K562 (cell line): ENCODE measurements around the gene LTBP1. TPM values are rescaled to one million over a fixed set of nuclear protein-coding genes. Genes with fewer than 3 reads are reported as not detected.

Experiments
- ATAC-seq: fragments of 200-7000 bp; cut with Tn5 transposase; 3 replicates; pipeline ENCODE4 v1.9.1; 2020; ENCODE audit warnings: moderate library complexity
- BruUV-seq: library from RNA; stranded (reverse); fragments of 400-500 nt; replicated peaks from 2 replicates; lab custom pipeline; 2021; lab: Mats Ljungman, UMichigan
- CTCF ChIA-PET: fragments of 300-600 bp; formaldehyde crosslinking; extraction: SDS; loops from one replicate; lab custom pipeline; 2021; ENCODE audit warnings: low intra/inter-chr PET ratio; lab: Yijun Ruan, JAX
- POLR2A ChIA-PET: fragments of 300-600, 350-650 bp; sonication (Branson Sonifier 250); formaldehyde crosslinking; extraction: SDS; loops from one replicate; lab custom pipeline; 2021; ENCODE audit warnings: antibody characterized with exemption, inconsistent platforms; lab: Yijun Ruan, JAX
- DNase-seq, 4 experiments: peaks; one replicate each; pipeline versions ENCODE4 v3.0.0 to v3.0.0-alpha.2; 2011 to 2018; ENCODE audit warnings: low spot score in 3 of 4, mixed read lengths in 3 of 4; ENCODE audit errors: extremely low read depth in 1 of 4
- FAIRE-seq: peaks from 2 replicates; lab custom pipeline; 2011; peaks lifted over from hg19 to GRCh38; lab: Jason Lieb, UNC
- H2AFZ ChIP-seq: 2 replicates; pipeline ENCODE4 v1.6.0; 2011; ENCODE audit warnings: low read depth, low read length, control low read depth, inconsistent platforms
- H3K27ac ChIP-seq: fragments of 200-600 bp; 3 replicates; pipeline ENCODE4 v1.8.0; 2011; ENCODE audit warnings: low read depth, mild to moderate bottlenecking, control low read depth, inconsistent platforms, low read length, moderate library complexity, mixed read lengths; ENCODE audit errors: extremely low read depth
- H3K27me3 ChIP-seq, 2 experiments: fragments of 300-600 bp in 1 of 2; 2 replicates in 1 of 2; 3 replicates in 1 of 2; pipeline versions ENCODE4 v1.6.0 to v1.8.0; 2011; ENCODE audit warnings: inconsistent platforms in 2 of 2, low read length in 2 of 2, mild to moderate bottlenecking in 1 of 2, mixed read lengths in 1 of 2, moderate library complexity in 1 of 2; ENCODE audit not compliant: control insufficient read depth in 2 of 2, insufficient read depth in 2 of 2
- H3K36me3 ChIP-seq: fragments of 300-600 bp; 3 replicates; pipeline ENCODE4 v1.8.0; 2011; ENCODE audit warnings: mild to moderate bottlenecking, low read length, inconsistent platforms; ENCODE audit not compliant: control insufficient read depth, insufficient read depth
- H3K4me1 ChIP-seq, 2 experiments: fragments of 200-600 bp in 1 of 2; replicated peaks in 1 of 2; 2 replicates in 1 of 2; 3 replicates in 1 of 2; pipeline versions ENCODE4 v1.5.1 to v1.8.0; 2011; ENCODE audit warnings: inconsistent platforms in 2 of 2, low read length in 2 of 2, mild to moderate bottlenecking in 1 of 2, mixed read lengths in 1 of 2, moderate library complexity in 1 of 2; ENCODE audit not compliant: control insufficient read depth in 2 of 2, insufficient read depth in 2 of 2
- H3K4me2 ChIP-seq: 2 replicates; pipeline ENCODE4 v1.6.1; 2011; ENCODE audit warnings: low read length, control low read depth, inconsistent platforms, mixed read lengths; ENCODE audit not compliant: insufficient read depth
- H3K4me3 ChIP-seq: fragments of 200-600 bp; sonication (generic), shearing (Covaris generic); 2 replicates; pipeline ENCODE4 v1.5.1; 2016; ENCODE audit warnings: control low read depth, inconsistent platforms
- H3K79me2 ChIP-seq: fragments of 200-600 bp; 3 replicates; pipeline ENCODE4 v1.8.0; 2011; ENCODE audit warnings: low read length, inconsistent platforms; ENCODE audit not compliant: control insufficient read depth, insufficient read depth
- H3K9ac ChIP-seq, 2 experiments: 2 replicates each; pipeline versions ENCODE4 v1.6.0 to v1.6.1; 2011; ENCODE audit warnings: low read depth in 2 of 2, low read length in 2 of 2, control low read depth in 1 of 2, inconsistent platforms in 1 of 2, mild to moderate bottlenecking in 1 of 2, mixed read lengths in 1 of 2; ENCODE audit not compliant: insufficient read depth in 1 of 2
- H3K9me1 ChIP-seq: one replicate; pipeline ENCODE4 v1.6.0; 2011; ENCODE audit warnings: inconsistent platforms, mild to moderate bottlenecking, low read length, moderate library complexity; ENCODE audit not compliant: control insufficient read depth, insufficient read depth
- H3K9me3 ChIP-seq: replicated peaks from 2 replicates; pipeline ENCODE4 v1.5.1; 2011; ENCODE audit warnings: low read depth, low read length, inconsistent platforms; ENCODE audit not compliant: control insufficient read depth, insufficient read depth
- H4K20me1 ChIP-seq: replicated peaks from 2 replicates; pipeline ENCODE4 v1.6.1; 2011; ENCODE audit warnings: low read length, inconsistent platforms, mixed read lengths; ENCODE audit not compliant: control insufficient read depth, insufficient read depth
- ELF2 ChIP-seq: fragments of 250-450 bp; sonication (Bioruptor Pico); IDR thresholded peaks from 2 replicates; pipeline ENCODE4 v1.5.0; 2021; ENCODE audit warnings: mild to moderate bottlenecking
- GTF2E2 ChIP-seq: fragments of 200-800 bp; sonication (Bioruptor generic); IDR thresholded peaks from 2 replicates; pipeline ENCODE4 v1.6.1; 2016; ENCODE audit warnings: missing genetic modification characterization, missing compliant biosample characterization
- ILK ChIP-seq: fragments of 450-650 bp; IDR thresholded peaks from 2 replicates; pipeline ENCODE4 v1.6.1; 2016; ENCODE audit warnings: missing genetic modification characterization, low read depth, mild to moderate bottlenecking, missing compliant biosample characterization, moderate library complexity, borderline replicate concordance
- KLF1 ChIP-seq: fragments of 450-650 bp; IDR thresholded peaks from 2 replicates; pipeline ENCODE4 v1.6.1; 2016; ENCODE audit warnings: missing genetic modification characterization, missing compliant biosample characterization
- MXD1 ChIP-seq: fragments of 250-450 bp; sonication (Bioruptor Pico); IDR thresholded peaks from 2 replicates; pipeline ENCODE4 v1.8.0; 2021; ENCODE audit warnings: borderline replicate concordance, mild to moderate bottlenecking, moderate library complexity; ENCODE audit not compliant: poor library complexity, severe bottlenecking
- SMARCA4 ChIP-seq: fragments of 450-650 bp; IDR thresholded peaks from 2 replicates; pipeline ENCODE4 v1.6.1; 2016
- ZBTB33 ChIP-seq: sonication (generic); formaldehyde crosslinking; IDR thresholded peaks from 2 replicates; pipeline ENCODE4 v1.8.1; 2023; ENCODE audit warnings: mild to moderate bottlenecking, missing genetic modification reagents
- ZNF121 ChIP-seq: sonication (generic); formaldehyde crosslinking; conservative IDR thresholded peaks from 2 replicates; pipeline ENCODE4 v1.8.0; 2022; ENCODE audit warnings: missing genetic modification reagents
- ZNF384 ChIP-seq: IDR thresholded peaks from 2 replicates; pipeline ENCODE4 v1.6.1; 2012; ENCODE audit warnings: low read depth, low read length, improper control_type of control experiment
- ZNF586 ChIP-seq: fragments of 450-650 bp; formaldehyde crosslinking; conservative IDR thresholded peaks from 2 replicates; pipeline ENCODE4 v1.4.0; 2020; ENCODE audit warnings: mild to moderate bottlenecking, moderate library complexity
- ZNF644 ChIP-seq: fragments of 200-800 bp; sonication (Bioruptor generic); IDR thresholded peaks from 2 replicates; pipeline ENCODE4 v1.6.1; 2016; ENCODE audit warnings: low read depth, missing genetic modification characterization, missing compliant biosample characterization
- WGBS: fragments of 100-300 bp; shearing (Covaris generic); methylation state at CpG from one replicate; pipeline ENCODE4 v1.1.6; 2016; ENCODE audit warnings: low coverage, mixed read lengths; ENCODE audit not compliant: insufficient coverage; ENCODE audit errors: missing lambda C conversion rate; 5-methylcytosine and 5-hydroxymethylcytosine counted together
- in situ Hi-C: fragments of 300-500 bp; cut with MboI; formaldehyde crosslinking; loops from 4 replicates; pipeline ENCODE4 v1.15.0; 2018; ENCODE audit warnings: inconsistent platforms, mixed read lengths
- intact Hi-C: fragments of 100-400 bp; cut with micrococcal nuclease; formaldehyde crosslinking; loops from 2 replicates; pipeline ENCODE4 v1.14.2; 2022
- polyA plus RNA-seq, 8 experiments: library from polyadenylated mRNA; depleted of rRNA in 4 of 8; stranded (reverse) in 5 of 8; unstranded in 3 of 8; fragments of >200 nt; fragmentation: Nextera tagmentation in 2 of 8; fragmentation: Illumina TruSeq in 1 of 8; extraction: Ambion mirVana in 2 of 8; extraction: Trizol in 1 of 8; gene quantifications; 2 replicates each; pipeline versions ENCODE4 v1.2.1 to v1.2.3, GENCODE V29; 2011 to 2014; ENCODE audit warnings: inconsistent platforms in 1 of 8, missing spikeins in 1 of 8
- total RNA-seq, 7 experiments: library from RNA; depleted of rRNA in 6 of 7; stranded (reverse); fragments of >200 nt in 6 of 7; fragmentation: Illumina TruSeq in 2 of 7; extraction: Trizol in 2 of 7; gene quantifications; 2 replicates each; pipeline versions ENCODE4 v1.2.1 to v1.2.3, GENCODE V29; 2011 to 2021; ENCODE audit warnings: low replicate concordance in 1 of 7
- TF ChIP-seq, protein P1 (sequence below), 2 experiments: fragments of 450-650 bp in 1 of 2; sonication (generic) in 1 of 2; formaldehyde crosslinking in 1 of 2; IDR thresholded peaks; 2 replicates each; pipeline versions ENCODE4 v1.7.1 to v1.9.0; 2016 to 2022; ENCODE audit warnings: inconsistent platforms in 1 of 2, mild to moderate bottlenecking in 1 of 2, missing genetic modification reagents in 1 of 2

Gene LTBP1
- total and polyA plus RNA-seq, 9 of the 15 experiments (the other 6 are each of a cell fraction or from before 2014, with no cell fraction given): 3.6 to 16.4 (median 8.5) TPM

GRCh38 chr2:33430077-33430476 lies 483.3 kb downstream of the LTBP1 start:
- Histone ChIP-seq H3K36me3 (no peaks in the 10 kb centered on the region), H3K4me2 (no peak overlapping the region), H4K20me1 (no peaks in the 10 kb centered on the region), H3K4me1 (peaks cover 0 to 3% of the 10 kb centered on the region in 2 experiments; a peak in 1 of 5 replicates), H3K27ac (no peak overlapping the region), H2AFZ (peak overlapping the region; percentile 14; the same call in 1 of the 2 replicates), H3K79me2 (no peaks in the 10 kb centered on the region), H3K27me3 (no peaks in the 10 kb centered on the region), H3K9ac (no peak overlapping the region), H3K9me1 (no peaks in the 10 kb centered on the region), H3K4me3 (no peak overlapping the region), H3K9me3 (no peaks in the 10 kb centered on the region)
- ATAC-seq (no peak), FAIRE-seq (no peak), DNase-seq (no peak)
- ChIA-PET POLR2A (no interaction called here), CTCF (no interaction called here)
- intact Hi-C loops: no loop called here
- BruUV-seq: no TSS peak
- in situ Hi-C loops: no loop called here
- WGBS: 7% methylated on average over 3 of the region's 3 CpGs
- TF ChIP-seq ILK (tag) (no peak), ELF2 (no peak), ZNF644 (tag) (no peak), ZNF586 (no peak), SMARCA4 (no peak), MXD1 (CRISPR knock-in tag) (no peak), ZBTB33 (CRISPR knock-in tag) (no peak), KLF1 (tag) (no peak), ZNF121 (CRISPR knock-in tag) (no peak), ZNF384 (no peak), GTF2E2 (tag) (no peak)
- TF ChIP-seq, protein P1, sequence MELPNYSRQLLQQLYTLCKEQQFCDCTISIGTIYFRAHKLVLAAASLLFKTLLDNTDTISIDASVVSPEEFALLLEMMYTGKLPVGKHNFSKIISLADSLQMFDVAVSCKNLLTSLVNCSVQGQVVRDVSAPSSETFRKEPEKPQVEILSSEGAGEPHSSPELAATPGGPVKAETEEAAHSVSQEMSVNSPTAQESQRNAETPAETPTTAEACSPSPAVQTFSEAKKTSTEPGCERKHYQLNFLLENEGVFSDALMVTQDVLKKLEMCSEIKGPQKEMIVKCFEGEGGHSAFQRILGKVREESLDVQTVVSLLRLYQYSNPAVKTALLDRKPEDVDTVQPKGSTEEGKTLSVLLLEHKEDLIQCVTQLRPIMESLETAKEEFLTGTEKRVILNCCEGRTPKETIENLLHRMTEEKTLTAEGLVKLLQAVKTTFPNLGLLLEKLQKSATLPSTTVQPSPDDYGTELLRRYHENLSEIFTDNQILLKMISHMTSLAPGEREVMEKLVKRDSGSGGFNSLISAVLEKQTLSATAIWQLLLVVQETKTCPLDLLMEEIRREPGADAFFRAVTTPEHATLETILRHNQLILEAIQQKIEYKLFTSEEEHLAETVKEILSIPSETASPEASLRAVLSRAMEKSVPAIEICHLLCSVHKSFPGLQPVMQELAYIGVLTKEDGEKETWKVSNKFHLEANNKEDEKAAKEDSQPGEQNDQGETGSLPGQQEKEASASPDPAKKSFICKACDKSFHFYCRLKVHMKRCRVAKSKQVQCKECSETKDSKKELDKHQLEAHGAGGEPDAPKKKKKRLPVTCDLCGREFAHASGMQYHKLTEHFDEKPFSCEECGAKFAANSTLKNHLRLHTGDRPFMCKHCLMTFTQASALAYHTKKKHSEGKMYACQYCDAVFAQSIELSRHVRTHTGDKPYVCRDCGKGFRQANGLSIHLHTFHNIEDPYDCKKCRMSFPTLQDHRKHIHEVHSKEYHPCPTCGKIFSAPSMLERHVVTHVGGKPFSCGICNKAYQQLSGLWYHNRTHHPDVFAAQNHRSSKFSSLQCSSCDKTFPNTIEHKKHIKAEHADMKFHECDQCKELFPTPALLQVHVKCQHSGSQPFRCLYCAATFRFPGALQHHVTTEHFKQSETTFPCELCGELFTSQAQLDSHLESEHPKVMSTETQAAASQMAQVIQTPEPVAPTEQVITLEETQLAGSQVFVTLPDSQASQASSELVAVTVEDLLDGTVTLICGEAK (IDR thresholded peaks at IDR 0.05): no peak
- TF ChIP-seq, protein P1 (CRISPR knock-in tag; IDR thresholded peaks at IDR 0.05): no peak
